Measurements from ENCODE around the gene CD300C.

DNA sequence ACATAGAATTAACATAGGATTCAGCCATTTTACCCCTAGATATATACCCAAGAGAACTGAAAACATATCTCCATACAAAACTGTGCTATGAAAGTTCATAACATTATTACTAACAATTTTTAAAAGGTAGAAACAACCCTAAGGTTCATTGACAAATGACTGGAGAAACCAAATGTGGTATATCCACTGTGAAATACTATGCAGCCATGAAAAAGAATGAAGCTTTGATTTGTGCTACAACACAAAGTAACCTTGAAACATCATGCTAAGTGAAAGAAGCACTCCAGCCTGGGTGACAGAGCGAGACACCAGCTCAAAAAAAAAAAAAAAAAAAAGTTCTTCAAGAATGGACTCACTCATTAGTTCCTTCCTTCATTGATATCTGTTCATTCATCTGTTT lies 45.6 kb upstream of the CD300C start:
- TF ChIP-seq, protein P1, sequence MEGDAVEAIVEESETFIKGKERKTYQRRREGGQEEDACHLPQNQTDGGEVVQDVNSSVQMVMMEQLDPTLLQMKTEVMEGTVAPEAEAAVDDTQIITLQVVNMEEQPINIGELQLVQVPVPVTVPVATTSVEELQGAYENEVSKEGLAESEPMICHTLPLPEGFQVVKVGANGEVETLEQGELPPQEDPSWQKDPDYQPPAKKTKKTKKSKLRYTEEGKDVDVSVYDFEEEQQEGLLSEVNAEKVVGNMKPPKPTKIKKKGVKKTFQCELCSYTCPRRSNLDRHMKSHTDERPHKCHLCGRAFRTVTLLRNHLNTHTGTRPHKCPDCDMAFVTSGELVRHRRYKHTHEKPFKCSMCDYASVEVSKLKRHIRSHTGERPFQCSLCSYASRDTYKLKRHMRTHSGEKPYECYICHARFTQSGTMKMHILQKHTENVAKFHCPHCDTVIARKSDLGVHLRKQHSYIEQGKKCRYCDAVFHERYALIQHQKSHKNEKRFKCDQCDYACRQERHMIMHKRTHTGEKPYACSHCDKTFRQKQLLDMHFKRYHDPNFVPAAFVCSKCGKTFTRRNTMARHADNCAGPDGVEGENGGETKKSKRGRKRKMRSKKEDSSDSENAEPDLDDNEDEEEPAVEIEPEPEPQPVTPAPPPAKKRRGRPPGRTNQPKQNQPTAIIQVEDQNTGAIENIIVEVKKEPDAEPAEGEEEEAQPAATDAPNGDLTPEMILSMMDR (IDR thresholded peaks at IDR 0.05), result no peak
- no peak for TF ChIP-seq EZH2 (IDR thresholded peaks at IDR 0.05; ENCODE audit: borderline replicate concordance, insufficient read depth, low read depth, low read length, poor library complexity, severe bottlenecking)

Measured in B cell (primary cell).